Tibial artery (tissue), 4 donors: ENCODE data around the gene LIMK2.

Experiments
- DNase-seq, 2 donors: peaks; one replicate each; pipeline ENCODE4 v3.0.0-alpha.2; 2019
- H3K27ac ChIP-seq, 2 donors: fragments of 200-600 bp; sonication (generic) in 1 of 2; 1 replicate in 1 of 2; 2 replicates in 1 of 2; pipeline ENCODE4 v1.5.1; 2018 to 2019; ENCODE audit warnings: mild to moderate bottlenecking in 1 of 2
- H3K27me3 ChIP-seq, 2 donors: fragments of 200-600 bp; sonication (generic) in 1 of 2; one replicate each; pipeline versions ENCODE4 v1.5.1 to v1.6.0; 2016 to 2019
- H3K36me3 ChIP-seq, 3 donors: fragments of 200-600 bp; sonication (generic) in 2 of 3; one replicate each; pipeline ENCODE4 v1.5.1; 2016 to 2019; ENCODE audit warnings: mild to moderate bottlenecking in 2 of 3
- H3K4me1 ChIP-seq, 4 donors: fragments of 200-600 bp; sonication (generic) in 2 of 4; 1 replicate in 3 of 4; 2 replicates in 1 of 4; pipeline ENCODE4 v1.5.1; 2016 to 2019
- H3K4me3 ChIP-seq, 2 donors: fragments of 200-600 bp; sonication (generic) in 1 of 2; 1 replicate in 1 of 2; 2 replicates in 1 of 2; pipeline ENCODE4 v1.5.1; 2018 to 2019; ENCODE audit warnings: mild to moderate bottlenecking in 2 of 2
- H3K9me3 ChIP-seq, 3 donors: fragments of 200-600 bp; sonication (generic) in 1 of 3; one replicate each; pipeline ENCODE4 v1.5.1; 2016 to 2019
- intact Hi-C: fragments of 100-400 bp; cut with DNase I; formaldehyde crosslinking; loops from one replicate; pipeline ENCODE4 v1.15.0; 2023; ENCODE audit warnings: low total_unique reads
- TF ChIP-seq, protein P1 (sequence below), 2 experiments: fragments of 200-600 bp in 1 of 2; fragments of 450-650 bp in 1 of 2; IDR thresholded peaks; one replicate each; pipeline ENCODE4 v1.5.1; 2017 to 2019; ENCODE audit warnings: antibody characterized with exemption in 2 of 2, mild to moderate bottlenecking in 1 of 2, moderate library complexity in 1 of 2

Gene LIMK2

DNA sequence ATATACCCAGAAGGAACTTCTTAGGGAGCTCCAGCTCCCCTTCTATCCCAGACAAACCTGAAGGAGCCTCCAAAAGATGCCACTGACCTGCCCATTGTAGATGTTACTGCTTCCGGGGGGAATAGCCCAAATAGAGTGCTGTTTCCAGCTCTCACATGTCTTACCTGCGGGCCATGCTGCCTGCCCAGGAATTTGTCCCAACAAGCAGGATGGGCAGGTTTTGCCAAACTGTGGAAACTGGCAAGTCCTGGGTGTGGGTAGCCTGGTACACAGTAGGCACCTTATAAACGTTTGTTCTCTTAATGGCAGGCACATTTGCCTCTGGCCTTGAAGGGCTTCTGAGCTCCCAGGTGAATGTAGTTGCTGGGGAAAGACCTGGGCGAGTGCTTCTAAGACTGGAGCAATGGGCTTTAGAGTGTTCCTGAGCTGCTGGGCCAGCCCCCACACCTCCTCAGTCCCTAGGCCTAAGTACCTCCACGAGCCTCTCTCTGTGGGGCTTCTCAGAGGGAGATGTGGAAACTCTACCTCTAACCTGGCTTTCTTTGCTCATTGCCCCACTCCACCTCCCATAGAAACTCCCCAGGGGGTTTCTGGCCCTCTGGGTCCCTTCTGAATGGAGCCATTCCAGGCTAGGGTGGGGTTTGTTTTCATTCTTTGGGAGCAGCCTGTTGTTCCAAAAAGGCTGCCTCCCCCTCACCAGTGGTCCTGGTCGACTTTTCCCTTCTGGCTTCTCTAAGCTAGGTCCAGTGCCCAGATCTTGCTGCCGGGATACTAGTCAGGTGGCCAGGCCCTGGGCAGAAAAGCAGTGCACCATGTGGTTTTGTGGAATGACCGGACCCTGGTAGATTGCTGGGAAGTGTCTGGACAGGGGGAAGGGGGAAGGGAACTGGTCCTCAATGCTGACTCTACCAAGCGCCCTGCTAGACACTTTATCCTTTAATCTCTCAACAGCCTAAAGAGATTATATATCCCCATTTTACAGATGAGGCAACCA is 37.2 kb downstream of the LIMK2 start:
- H3K4me1 ChIP-seq = peaks cover 0 to 47% (median 37%) of the 10 kb centered on the region in 4 donors

DNA sequence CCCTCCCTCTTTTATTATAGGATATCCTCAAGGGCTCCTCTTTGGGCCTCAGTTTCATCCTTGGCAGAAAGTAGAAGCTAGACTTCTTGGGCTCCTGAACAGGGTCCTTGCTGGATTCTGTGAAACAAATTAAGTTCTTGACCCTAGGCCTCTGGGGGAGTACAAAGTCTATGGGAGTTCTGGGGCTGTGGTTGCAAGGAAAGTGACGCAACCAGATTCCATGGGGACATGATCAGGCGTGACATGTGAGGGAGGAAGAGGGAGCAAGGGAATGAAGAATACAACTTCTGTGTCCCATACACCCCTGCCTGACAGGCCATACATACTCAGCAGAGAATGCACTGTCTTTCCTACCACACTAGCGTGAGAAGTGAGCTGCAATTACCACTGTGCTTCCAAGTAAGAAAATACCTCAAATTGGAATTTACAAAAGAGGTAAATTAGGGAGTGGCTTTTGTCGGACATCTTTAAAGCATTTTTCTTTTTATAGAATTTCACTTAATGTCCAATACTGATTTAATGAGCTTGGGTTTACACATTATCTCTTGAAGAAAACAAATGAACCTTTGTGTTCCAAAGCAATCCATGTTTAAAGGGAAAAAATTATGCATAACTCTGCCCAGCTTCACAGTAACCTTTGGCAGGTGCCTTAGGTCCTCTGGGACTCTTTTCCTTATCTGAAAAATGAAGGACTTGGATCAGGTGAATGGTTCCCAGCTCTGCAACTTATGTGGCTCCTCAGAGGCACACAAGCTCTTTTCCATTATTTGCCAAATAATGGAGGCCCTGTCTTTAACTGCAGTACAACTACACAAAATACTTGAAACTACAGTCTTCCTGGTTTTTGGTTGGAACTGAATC is 38.9 kb downstream of the LIMK2 start:
- Histone ChIP-seq H3K36me3 (no peaks in the 10 kb centered on the region), H3K27me3 (no peaks in the 10 kb centered on the region), H3K4me3 (no peak overlapping the region), H3K4me1 (peaks cover 0 to 46% (median 29%) of the 10 kb centered on the region in 4 donors), H3K9me3 (no peaks in the 10 kb centered on the region), H3K27ac (no peak overlapping the region)
- no peak for DNase-seq
- TF ChIP-seq, protein P1, sequence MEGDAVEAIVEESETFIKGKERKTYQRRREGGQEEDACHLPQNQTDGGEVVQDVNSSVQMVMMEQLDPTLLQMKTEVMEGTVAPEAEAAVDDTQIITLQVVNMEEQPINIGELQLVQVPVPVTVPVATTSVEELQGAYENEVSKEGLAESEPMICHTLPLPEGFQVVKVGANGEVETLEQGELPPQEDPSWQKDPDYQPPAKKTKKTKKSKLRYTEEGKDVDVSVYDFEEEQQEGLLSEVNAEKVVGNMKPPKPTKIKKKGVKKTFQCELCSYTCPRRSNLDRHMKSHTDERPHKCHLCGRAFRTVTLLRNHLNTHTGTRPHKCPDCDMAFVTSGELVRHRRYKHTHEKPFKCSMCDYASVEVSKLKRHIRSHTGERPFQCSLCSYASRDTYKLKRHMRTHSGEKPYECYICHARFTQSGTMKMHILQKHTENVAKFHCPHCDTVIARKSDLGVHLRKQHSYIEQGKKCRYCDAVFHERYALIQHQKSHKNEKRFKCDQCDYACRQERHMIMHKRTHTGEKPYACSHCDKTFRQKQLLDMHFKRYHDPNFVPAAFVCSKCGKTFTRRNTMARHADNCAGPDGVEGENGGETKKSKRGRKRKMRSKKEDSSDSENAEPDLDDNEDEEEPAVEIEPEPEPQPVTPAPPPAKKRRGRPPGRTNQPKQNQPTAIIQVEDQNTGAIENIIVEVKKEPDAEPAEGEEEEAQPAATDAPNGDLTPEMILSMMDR (IDR thresholded peaks at IDR 0.05) = no peak
- intact Hi-C loops = no loop called here

More for the DNA sequence above, 37.2 kb downstream of the LIMK2 start:
- TF ChIP-seq, protein P1 (IDR thresholded peaks at IDR 0.05) = no peak
- peak overlapping the region; percentile 57 to 69 for H3K4me3 ChIP-seq
- H3K9me3 ChIP-seq = no peaks in the 10 kb centered on the region
- no peak for DNase-seq
- H3K27me3 ChIP-seq = no peaks in the 10 kb centered on the region
- peak overlapping the region; percentile 68 to 70 for H3K27ac ChIP-seq
- intact Hi-C loops = no loop called here
- H3K36me3 ChIP-seq = no peaks in the 10 kb centered on the region

DNA sequence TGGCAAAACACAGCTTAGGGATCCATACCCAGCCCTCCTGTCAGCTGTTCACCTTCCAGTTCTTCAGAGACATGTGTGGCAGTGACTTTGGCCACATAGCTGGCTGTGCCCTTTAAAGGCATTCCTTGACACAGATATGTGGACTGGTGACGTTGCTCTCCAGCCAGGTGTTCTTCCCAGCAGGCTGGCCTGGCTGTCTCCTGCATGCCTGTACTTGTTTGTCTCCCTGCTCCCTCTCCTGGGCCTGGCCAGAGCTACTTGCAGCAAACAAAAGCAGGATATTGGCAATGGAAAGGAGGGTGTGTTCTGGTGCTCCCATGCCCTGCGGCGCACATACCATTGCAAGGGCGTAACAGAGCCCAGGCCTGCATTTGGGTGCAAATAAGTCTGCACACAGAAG is 41.9 kb downstream of the LIMK2 start:
- H3K4me1 ChIP-seq = peaks cover 0 to 36% (median 17%) of the 10 kb centered on the region in 4 donors
- DNase-seq = no peak
- H3K9me3 ChIP-seq = no peaks in the 10 kb centered on the region
- H3K27me3 ChIP-seq = no peaks in the 10 kb centered on the region
- intact Hi-C loops = no loop called here
- no peak overlapping the region for H3K4me3 ChIP-seq
- TF ChIP-seq, protein P1 (IDR thresholded peaks at IDR 0.05) = no peak
- H3K36me3 ChIP-seq = peaks cover 8 to 11% (median 9%) of the 10 kb centered on the region in 3 donors
- H3K27ac ChIP-seq = no peak overlapping the region

DNA sequence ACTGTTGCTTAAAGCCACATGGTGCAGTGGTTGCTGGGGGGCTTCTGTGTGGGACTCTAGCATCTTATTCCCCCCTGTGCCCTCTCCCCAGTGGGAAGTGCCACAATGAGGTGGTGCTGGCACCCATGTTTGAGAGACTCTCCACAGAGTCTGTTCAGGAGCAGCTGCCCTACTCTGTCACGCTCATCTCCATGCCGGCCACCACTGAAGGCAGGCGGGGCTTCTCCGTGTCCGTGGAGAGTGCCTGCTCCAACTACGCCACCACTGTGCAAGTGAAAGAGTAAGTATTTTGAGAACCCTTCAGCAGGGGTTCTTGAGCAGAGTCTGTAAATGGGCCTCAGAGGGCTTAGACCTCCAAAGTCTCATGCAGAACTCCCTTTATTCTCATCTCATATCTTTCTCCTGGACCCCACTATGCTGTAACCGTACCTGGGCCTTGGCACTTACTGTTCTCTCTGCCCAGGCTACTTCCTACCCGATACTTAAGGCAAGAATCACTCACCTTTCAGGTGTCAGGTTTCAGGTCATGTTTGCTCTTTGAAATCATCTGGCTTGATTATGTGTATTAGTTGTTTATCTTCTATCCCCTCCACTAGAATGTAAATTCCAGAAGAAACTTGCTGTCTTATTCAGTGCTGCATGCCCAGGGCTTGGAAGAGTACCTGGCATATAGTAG is 47.8 kb downstream of the LIMK2 start:
- DNase-seq = no peak
- TF ChIP-seq, protein P1 (IDR thresholded peaks at IDR 0.05) = no peak
- Histone ChIP-seq H3K27ac (no peak overlapping the region), H3K9me3 (no peaks in the 10 kb centered on the region), H3K36me3 (peaks cover 41 to 69% (median 46%) of the 10 kb centered on the region in 3 donors), H3K4me3 (no peak overlapping the region), H3K4me1 (peaks cover 0 to under 1% (median 0%) of the 10 kb centered on the region in 4 donors), H3K27me3 (no peaks in the 10 kb centered on the region)
- intact Hi-C loops = no loop called here

DNA sequence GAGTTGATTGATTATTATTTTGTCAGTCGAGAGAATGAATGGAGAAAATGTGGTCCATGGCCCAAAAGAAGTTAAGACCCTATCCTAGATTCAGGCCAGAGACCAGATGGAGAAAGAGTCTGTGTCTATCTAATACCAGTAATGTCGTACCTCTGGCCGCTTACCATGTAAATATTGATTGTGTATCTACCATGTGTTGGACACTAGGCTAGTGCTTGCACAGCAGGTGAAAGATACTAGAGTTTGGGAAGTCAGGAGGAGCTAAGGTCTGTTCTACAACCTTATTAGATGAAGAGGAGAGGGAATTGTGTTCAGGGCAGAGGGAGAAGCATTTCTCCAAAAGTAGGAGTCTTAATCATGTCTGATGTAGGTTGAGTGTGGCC is 48.4 kb downstream of the LIMK2 start:
- H3K4me1 ChIP-seq = no peaks in the 10 kb centered on the region
- H3K27me3 ChIP-seq = no peaks in the 10 kb centered on the region
- H3K36me3 ChIP-seq = peaks cover 41 to 74% (median 48%) of the 10 kb centered on the region in 3 donors
- H3K4me3 ChIP-seq = no peak overlapping the region
- no peak for DNase-seq
- H3K9me3 ChIP-seq = no peaks in the 10 kb centered on the region
- H3K27ac ChIP-seq = no peak overlapping the region
- TF ChIP-seq, protein P1 (IDR thresholded peaks at IDR 0.05) = no peak
- intact Hi-C loops = no loop called here
